NCI-H187 (cell line): Measurements from ENCODE around the gene SLC25A11.
"Not testable (repeated sequence)": the region's sequence is repeated elsewhere in the genome, so short reads cannot be mapped to it uniquely, and the experiment has no call there.

Experiments
- DNase-seq, 2 experiments: peaks; one replicate each; lab custom pipeline; 2025; lab: John Stamatoyannopoulos, UW

SLC25A11 gene

GRCh38 chr17:4920351-4921048, 19.3 kb downstream of the SLC25A11 start:
- no peak for DNase-seq

GRCh38 chr17:4919511-4920047, 20.3 kb downstream of the SLC25A11 start:
- DNase-seq, result no peak

- DNase-seq, result not testable (repeated sequence)
Observed at GRCh38 chr17:4914551-4914950, 25.3 kb downstream of the SLC25A11 start.

DNA sequence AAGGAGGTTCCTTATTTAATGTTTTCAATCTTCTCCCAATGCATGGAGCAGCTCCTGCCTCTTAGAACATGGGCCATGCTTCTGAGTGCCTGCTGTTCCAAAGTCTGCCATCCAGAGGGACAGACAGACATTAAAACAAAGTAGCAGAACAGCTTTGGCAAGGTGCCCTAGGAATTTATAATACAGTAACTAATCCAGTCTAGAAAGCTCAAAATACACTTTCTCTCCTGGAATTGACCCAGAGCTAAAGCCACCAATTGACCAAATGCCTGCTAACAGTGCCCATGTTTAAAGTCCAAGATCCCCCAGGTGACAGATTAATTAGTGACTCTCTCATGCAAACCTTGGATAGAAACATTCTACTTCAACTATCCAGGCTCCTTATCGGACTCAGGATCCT, 25.9 kb downstream of the SLC25A11 start:
- DNase-seq, result no peak

- no peak for DNase-seq
Observed at GRCh38 chr17:4908711-4909496, 30.9 kb downstream of the SLC25A11 start.

GRCh38 chr17:4908301-4908700, 31.5 kb downstream of the SLC25A11 start:
- no peak for DNase-seq

DNA sequence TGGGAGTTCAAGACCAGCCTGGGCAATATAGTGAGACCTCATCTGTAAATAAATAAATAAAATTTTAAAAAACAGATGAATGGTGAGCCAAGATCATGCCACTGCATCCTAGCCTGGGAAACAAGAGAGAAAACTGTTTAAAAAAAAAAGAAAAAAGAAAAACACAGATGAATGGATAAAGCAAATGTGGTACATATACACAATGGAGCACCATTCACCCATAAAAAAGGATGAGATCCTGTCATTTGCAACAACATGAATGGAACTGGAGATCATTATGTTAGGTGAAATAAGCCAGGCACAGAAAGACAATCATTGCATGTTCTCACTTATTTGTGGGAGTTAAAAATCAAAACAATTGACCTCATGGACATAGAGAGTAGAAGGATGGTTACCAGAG, 33.2 kb downstream of the SLC25A11 start:
- not testable (repeated sequence) for DNase-seq

- DNase-seq, result peak; percentile 10 to 45
Observed at GRCh38 chr17:4903051-4903818, 36.6 kb downstream of the SLC25A11 start, which contains the start of gene CHRNE. Gene CHRNE (minus strand): TSS chr17:4903098. CDS start chr17:4903063, 35 bp downstream.

GRCh38 chr17:4902540-4902939, 37.3 kb downstream of the SLC25A11 start:
- no peak for DNase-seq

DNA sequence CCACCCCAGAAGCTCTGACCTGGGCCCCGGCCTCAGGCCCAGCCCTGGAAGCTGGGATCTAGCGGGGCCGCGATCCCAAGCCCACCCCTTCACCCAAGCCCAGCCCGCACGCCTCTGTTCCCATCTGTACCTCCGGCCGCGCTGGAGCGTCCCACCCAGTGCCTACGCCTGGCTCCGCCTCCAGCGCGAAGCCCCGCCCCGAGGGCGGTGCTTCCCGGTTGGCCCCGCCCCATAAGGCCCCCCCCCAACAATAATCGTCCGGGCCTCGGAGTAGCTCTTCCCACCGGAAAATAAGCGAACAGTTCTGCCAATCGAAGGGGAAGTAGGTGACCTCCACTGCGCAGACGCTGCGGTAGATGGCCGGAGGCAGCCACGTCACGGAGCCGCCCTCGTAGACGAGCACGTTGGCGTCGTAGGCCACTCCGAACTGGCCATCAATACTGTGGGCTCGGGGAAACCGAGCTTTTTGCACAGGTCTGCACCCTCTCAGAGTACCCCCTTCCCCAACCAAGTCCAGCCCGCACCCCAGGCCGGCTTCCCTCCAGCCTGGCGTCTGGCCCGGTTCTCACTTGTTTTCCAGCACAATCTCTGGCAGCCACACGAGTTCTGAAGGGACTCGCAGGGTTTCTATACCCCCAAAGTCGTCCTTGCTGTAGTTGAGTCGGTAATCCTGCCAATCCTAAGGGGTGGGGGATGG, 38.0 kb downstream of the SLC25A11 start:
- DNase-seq, result no peak

DNA sequence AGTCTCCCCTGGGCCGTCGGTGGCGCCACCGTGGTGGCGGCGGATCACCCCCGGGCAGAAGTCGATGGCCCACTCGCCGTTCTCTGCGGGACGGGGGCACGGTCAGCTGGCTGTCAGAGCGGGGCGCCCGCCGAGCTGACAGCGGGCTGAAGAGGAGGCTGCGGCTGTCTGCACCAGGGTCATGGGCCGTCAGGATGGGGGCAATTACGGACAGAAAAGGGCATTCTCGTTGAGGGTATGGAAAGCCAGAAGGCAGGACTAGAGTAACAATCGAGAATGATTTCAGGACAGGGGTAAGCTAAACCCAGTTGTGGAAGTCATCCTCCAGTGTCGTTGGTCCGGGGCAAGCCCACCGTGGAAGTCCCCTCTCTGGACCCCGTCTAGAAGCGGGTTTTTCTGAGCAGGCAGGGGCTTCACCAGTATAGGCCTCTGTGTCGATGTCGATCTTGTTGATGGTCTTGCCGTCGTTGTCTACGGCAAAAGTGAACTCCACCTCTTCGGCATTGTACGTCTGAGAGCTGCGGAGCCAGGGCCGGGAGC, 38.7 kb downstream of the SLC25A11 start:
- DNase-seq, result no peak

DNA sequence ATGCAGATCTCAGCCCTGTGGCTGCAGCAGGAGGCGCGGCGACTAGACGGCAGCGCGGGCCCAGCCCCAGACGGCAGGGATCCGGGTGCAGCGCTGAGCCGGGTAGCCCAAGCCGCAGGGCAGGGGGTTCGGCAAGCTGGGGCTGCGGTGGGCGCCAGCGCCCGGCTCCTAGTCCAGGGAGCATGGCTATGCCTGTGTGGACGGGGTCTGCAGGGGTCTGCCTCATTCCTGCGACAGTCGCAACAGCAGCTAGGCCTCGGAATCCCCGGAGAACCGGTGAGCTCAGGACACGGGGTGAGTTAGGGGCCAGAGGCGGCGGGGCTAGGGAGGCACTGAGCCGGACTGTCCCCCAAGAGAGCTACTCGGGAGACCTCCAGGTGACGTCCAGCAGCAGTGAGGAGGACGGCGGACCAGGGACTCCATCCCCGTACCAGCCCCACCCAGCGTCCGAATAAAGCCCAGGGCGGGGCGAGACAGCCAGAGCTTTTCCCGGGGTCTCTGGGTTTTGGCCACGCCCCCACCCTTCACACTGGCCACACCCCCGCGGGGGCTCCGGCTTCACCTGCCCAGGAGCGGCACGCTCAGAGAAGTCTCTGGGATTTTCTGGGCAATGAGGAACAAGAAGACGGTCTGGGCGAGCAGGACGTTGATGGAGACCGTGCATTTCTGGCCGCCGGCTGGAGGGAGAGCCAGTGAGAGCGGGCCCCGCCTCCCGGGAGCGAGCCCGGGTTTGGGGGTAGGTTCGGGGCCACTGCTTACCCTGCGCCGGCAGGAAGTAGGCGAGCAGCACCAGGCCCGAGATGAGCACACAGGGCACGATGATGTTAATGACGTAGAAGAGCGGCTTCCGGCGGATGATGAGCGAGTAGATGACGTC, 39.4 kb downstream of the SLC25A11 start:
- DNase-seq, result no peak

GRCh38 chr17:4899341-4900230, 40.3 kb downstream of the SLC25A11 start, which contains the start of gene C17orf107:
Gene C17orf107 (plus strand): TSS chr17:4899536. CDS start chr17:4899763, 227 bp downstream.
- DNase-seq, result peak in 1 of 2 experiments; percentile 2

DNA sequence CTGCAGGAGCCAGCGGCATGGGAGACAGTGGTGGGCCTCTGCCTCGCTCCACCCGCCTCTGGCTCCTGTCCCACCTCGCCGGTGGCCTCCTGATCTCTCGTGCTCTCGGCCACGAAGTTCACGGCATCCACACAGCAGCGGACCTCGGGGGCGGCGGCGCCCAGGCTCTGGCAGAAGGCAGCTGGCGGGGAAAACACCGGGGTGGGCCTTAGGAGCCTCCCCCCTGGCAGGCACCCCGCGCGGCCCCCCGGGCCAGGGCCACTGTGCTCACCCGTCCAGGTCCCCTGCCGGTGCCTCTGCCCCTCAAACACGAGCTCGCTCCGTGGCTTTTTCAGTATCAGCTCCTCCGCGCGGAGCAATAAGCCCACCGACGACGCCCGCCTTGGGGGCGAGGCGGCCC, 40.9 kb downstream of the SLC25A11 start:
- DNase-seq, result no peak

- DNase-seq, result no peak
Observed at GRCh38 chr17:4898351-4898750, 41.5 kb downstream of the SLC25A11 start.

DNA sequence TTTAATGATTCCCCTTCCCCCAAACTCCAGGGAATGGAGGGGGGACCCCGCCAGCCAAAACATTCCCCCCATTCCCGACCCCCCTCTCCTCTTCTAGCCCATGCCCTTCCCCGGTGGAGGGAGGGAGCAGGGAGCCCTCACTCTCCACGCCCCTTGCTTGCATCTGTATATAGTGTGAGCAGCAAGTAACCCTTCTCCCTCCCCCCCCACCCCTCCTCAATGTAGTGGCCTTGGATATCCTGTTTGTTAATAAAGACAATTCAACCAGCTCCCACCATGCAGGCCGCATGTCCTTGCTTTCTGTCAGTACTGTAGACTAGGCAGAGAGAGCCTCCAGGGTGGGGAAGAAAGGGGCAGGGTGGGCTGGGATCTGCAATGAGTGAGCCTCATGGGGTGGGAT, 42.1 kb downstream of the SLC25A11 start:
- DNase-seq, result no peak

DNA sequence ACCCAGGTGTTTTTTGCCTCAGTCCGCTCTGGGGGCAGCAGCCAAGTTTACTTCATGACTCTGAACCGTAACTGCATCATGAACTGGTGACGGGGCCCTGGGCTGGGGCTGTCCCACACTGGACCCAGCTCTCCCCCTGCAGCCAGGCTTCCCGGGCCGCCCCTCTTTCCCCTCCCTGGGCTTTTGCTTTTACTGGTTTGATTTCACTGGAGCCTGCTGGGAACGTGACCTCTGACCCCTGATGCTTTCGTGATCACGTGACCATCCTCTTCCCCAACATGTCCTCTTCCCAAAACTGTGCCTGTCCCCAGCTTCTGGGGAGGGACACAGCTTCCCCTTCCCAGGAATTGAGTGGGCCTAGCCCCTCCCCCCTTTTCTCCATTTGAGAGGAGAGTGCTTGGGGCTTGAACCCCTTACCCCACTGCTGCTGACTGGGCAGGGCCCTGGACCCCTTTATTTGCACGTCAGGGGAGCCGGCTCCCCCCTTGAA, 42.6 kb downstream of the SLC25A11 start:
- no peak for DNase-seq

GRCh38 chr17:4896332-4897197, 43.3 kb downstream of the SLC25A11 start:
- no peak for DNase-seq
